HepG2 (cell line): ENCODE results near the gene CTXN1. TPM values are rescaled to one million over a fixed set of nuclear protein-coding genes. Genes with fewer than 3 reads are reported as not detected.

Experiments used
- ATAC-seq: fragments of 200-7000 bp; cut with Tn5 transposase; 3 replicates; pipeline ENCODE4 v1.9.1; 2020; ENCODE audit warnings: mild to moderate bottlenecking, moderate library complexity
- BruUV-seq: library from RNA; stranded (reverse); fragments of 400-500 nt; replicated peaks from 2 replicates; lab custom pipeline; 2021; lab: Mats Ljungman, UMichigan
- CTCF ChIA-PET: fragments of 300-600 bp; formaldehyde crosslinking; extraction: SDS; loops from one replicate; lab custom pipeline; 2021; ENCODE audit warnings: low total read pairs, inconsistent platforms, low intra/inter-chr PET ratio; lab: Yijun Ruan, JAX
- POLR2A ChIA-PET: fragments of 350-600 bp; sonication (Branson Sonifier 250); formaldehyde crosslinking; loops from one replicate; lab custom pipeline; 2020; ENCODE audit warnings: antibody characterized with exemption, inconsistent platforms; lab: Yijun Ruan, JAX
- DNase-seq: peaks from one replicate; pipeline ENCODE4 v3.0.0-alpha.2; 2015; ENCODE audit warnings: low spot score
- FAIRE-seq: peaks from 3 replicates; lab custom pipeline; 2011; peaks lifted over from hg19 to GRCh38; lab: Jason Lieb, UNC
- H2AFZ ChIP-seq: one replicate; pipeline ENCODE4 v1.6.1; 2011; ENCODE audit warnings: low read length, inconsistent platforms
- H3K27ac ChIP-seq: fragments of 300-600 bp; 3 replicates; pipeline ENCODE4 v1.8.0; 2011; ENCODE audit warnings: mixed run types, mild to moderate bottlenecking, mixed read lengths, low read length, inconsistent platforms; ENCODE audit not compliant: insufficient read depth; ENCODE audit errors: extremely low read length
- H3K27me3 ChIP-seq, 2 experiments: fragments of 200-600 bp in 1 of 2; 2 replicates in 1 of 2; 3 replicates in 1 of 2; pipeline versions ENCODE4 v1.6.0 to v1.8.0; 2011; ENCODE audit warnings: low read length in 2 of 2, mild to moderate bottlenecking in 2 of 2, moderate library complexity in 2 of 2, inconsistent platforms in 1 of 2; ENCODE audit not compliant: insufficient read depth in 2 of 2, control insufficient read depth in 1 of 2
- H3K36me3 ChIP-seq, 2 experiments: fragments of 200-600 bp in 1 of 2; replicated peaks in 1 of 2; 2 replicates in 1 of 2; 3 replicates in 1 of 2; pipeline versions ENCODE4 v1.5.1 to v1.8.0; 2011; ENCODE audit warnings: low read length in 2 of 2, inconsistent platforms in 1 of 2; ENCODE audit not compliant: insufficient read depth in 2 of 2, control insufficient read depth in 1 of 2
- H3K4me1 ChIP-seq: 2 replicates; pipeline ENCODE4 v1.5.1; 2012; ENCODE audit warnings: low read length, inconsistent platforms; ENCODE audit not compliant: insufficient read depth
- H3K4me2 ChIP-seq: 2 replicates; pipeline ENCODE4 v1.6.0; 2011; ENCODE audit warnings: low read depth, low read length, inconsistent platforms
- H3K4me3 ChIP-seq, 3 experiments: fragments of 200-600 bp in 1 of 3; sonication (generic), shearing (Covaris generic) in 1 of 3; replicated peaks in 1 of 3; 2 replicates each; pipeline ENCODE4 v1.5.1; 2011 to 2016; ENCODE audit warnings: low read length in 3 of 3, inconsistent platforms in 2 of 3, low read depth in 2 of 3, mild to moderate bottlenecking in 2 of 3, control low read depth in 1 of 3, mixed read lengths in 1 of 3; ENCODE audit not compliant: insufficient read depth in 1 of 3
- H3K79me2 ChIP-seq: one replicate; pipeline ENCODE4 v1.6.1; 2011; ENCODE audit warnings: low read length, inconsistent platforms; ENCODE audit not compliant: insufficient read depth
- H3K9ac ChIP-seq: 2 replicates; pipeline ENCODE4 v1.6.0; 2011; ENCODE audit warnings: mild to moderate bottlenecking, low read depth, low read length, inconsistent platforms; ENCODE audit not compliant: insufficient read depth
- H3K9me3 ChIP-seq: 2 replicates; pipeline ENCODE4 v1.5.1; 2012; ENCODE audit warnings: mild to moderate bottlenecking, low read length
- H4K20me1 ChIP-seq: 2 replicates; pipeline ENCODE4 v1.6.0; 2011; ENCODE audit warnings: inconsistent platforms, mild to moderate bottlenecking, low read length, moderate library complexity; ENCODE audit not compliant: insufficient read depth
- AGO2 ChIP-seq: fragments of 200-400 bp; formaldehyde crosslinking; optimal IDR thresholded peaks from 2 replicates; pipeline ENCODE3; 2017; ENCODE audit warnings: mild to moderate bottlenecking, low read depth, low read length, moderate library complexity
- RBFOX2 ChIP-seq: fragments of 200-400 bp; formaldehyde crosslinking; IDR thresholded peaks from 2 replicates; pipeline ENCODE4 v1.6.1; 2017; ENCODE audit warnings: low read depth, mild to moderate bottlenecking, low read length
- RCOR2 ChIP-seq: IDR thresholded peaks from 2 replicates; pipeline ENCODE4 v1.6.1; 2016; ENCODE audit warnings: missing biosample characterization, missing genetic modification reagents
- STAT5B ChIP-seq: sonication (generic); formaldehyde crosslinking; IDR thresholded peaks from 2 replicates; pipeline ENCODE4 v1.4.0; 2020; ENCODE audit warnings: missing genetic modification reagents
- ZNF629 ChIP-seq: sonication (generic); formaldehyde crosslinking; conservative IDR thresholded peaks from 2 replicates; pipeline ENCODE4 v1.5.0; 2020; ENCODE audit warnings: missing genetic modification reagents
- WGBS: methylation state at CpG from one replicate; pipeline ENCODE4 v1.1.6; 2017; ENCODE audit warnings: low lambda C conversion rate; 5-methylcytosine and 5-hydroxymethylcytosine counted together
- in situ Hi-C: cut with HindIII; loops from 2 replicates; pipeline ENCODE4 v1.10.0; 2017; ENCODE audit warnings: low pct_unique_long_range_greater_than_20kb; ENCODE audit not compliant: extremely low pct_ligation_motif_present
- intact Hi-C: fragments of 100-400 bp; cut with micrococcal nuclease; formaldehyde crosslinking; loops from one replicate; pipeline ENCODE4 v1.10.0; 2022; ENCODE audit not compliant: unreplicated experiment
- polyA plus RNA-seq, 8 experiments: library from polyadenylated mRNA; depleted of rRNA in 3 of 8; stranded (reverse) in 7 of 8; unstranded in 1 of 8; fragments of >200 nt; fragmentation: Illumina TruSeq in 4 of 8; extraction: Trizol in 4 of 8; gene quantifications; 2 replicates each; pipeline versions ENCODE4 v1.2.1 to v1.2.3, GENCODE V29; 2011 to 2016; ENCODE audit warnings: low read depth in 4 of 8, missing spikeins in 1 of 8, mixed read lengths in 1 of 8; ENCODE audit not compliant: insufficient read depth in 1 of 8
- total RNA-seq, 5 experiments: library from RNA; depleted of rRNA; stranded (reverse); fragments of >200 nt; fragmentation: Illumina TruSeq; extraction: Trizol; gene quantifications; 2 replicates each; pipeline ENCODE4 v1.2.3, GENCODE V29; 2016; ENCODE audit warnings: low read depth in 1 of 5
- TF ChIP-seq, protein P1 (sequence below): sonication (generic); formaldehyde crosslinking; IDR thresholded peaks from 2 replicates; pipeline ENCODE4 v1.8.1; 2023; ENCODE audit warnings: mild to moderate bottlenecking, missing genetic modification reagents

CTXN1 gene
- total and polyA plus RNA-seq, 2 of the 13 experiments (the other 11 are each of a cell fraction or from before 2014, with no cell fraction given): 0.11 TPM; not detected in 1

DNA sequence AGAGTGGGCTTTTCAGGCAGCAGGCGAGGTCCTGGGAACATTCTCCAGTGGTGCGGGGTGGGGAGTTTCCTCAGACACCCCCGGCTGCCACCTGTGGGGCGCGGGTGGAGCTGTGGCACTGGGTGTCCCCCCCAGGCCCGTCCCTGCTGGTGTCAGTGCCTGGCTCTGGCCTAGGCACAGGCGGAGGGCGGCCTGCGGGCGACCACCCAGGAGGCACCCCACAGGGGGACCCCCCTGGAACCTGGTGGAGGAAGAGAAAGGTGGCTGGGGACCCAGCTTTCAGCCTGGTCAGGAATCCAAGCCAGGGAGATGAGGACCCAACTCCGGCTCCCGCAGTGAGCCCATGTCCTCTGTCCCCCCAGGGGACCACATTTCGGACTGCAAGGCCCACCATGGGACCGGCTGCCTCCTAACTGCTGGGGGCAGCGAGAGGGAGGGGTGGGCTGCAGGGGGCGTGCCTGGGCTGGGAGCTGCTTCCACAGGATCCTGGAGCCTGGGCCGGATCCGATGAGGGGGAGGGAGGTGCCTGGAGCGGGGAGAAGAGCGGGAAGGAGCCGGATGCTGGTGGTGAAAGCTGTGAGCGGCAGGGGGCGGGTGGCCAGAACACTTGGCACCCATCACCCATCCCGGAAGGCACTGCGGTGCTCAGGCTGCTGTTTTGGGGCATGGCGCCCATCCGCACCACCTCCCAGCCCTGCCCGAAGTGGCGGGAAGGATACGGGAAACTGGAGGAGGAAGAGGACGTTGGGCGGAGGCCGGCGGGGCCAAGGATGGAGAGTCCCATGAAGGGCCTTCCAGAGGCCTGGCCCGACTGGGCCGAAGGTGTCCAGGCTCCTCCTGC is 5.5 kb upstream of the CTXN1 start:
- Histone ChIP-seq H3K9ac (no peak overlapping the region), H4K20me1 (no peaks in the 10 kb centered on the region), H3K27me3 (no peaks in the 10 kb centered on the region), H3K4me2 (no peak overlapping the region)
- ATAC-seq (no peak), FAIRE-seq (no peak)
- no TSS peak for BruUV-seq
- in situ Hi-C loops: no loop called here
- TF ChIP-seq, protein P1, sequence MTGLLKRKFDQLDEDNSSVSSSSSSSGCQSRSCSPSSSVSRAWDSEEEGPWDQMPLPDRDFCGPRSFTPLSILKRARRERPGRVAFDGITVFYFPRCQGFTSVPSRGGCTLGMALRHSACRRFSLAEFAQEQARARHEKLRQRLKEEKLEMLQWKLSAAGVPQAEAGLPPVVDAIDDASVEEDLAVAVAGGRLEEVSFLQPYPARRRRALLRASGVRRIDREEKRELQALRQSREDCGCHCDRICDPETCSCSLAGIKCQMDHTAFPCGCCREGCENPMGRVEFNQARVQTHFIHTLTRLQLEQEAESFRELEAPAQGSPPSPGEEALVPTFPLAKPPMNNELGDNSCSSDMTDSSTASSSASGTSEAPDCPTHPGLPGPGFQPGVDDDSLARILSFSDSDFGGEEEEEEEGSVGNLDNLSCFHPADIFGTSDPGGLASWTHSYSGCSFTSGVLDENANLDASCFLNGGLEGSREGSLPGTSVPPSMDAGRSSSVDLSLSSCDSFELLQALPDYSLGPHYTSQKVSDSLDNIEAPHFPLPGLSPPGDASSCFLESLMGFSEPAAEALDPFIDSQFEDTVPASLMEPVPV (CRISPR knock-in tag): no peak
- peak; percentile 17 for TF ChIP-seq AGO2
- peak; percentile 51 for TF ChIP-seq RBFOX2
- TF ChIP-seq, all 625 proteins: peak for 2
- Histone ChIP-seq H3K36me3 (peaks cover 34 to 58% of the 10 kb centered on the region in 2 experiments; a peak in 4 of 5 replicates), H3K27ac (no peak overlapping the region), H3K9me3 (no peaks in the 10 kb centered on the region), H3K4me3 (no peak overlapping the region), H3K4me1 (no peaks in the 10 kb centered on the region), H3K79me2 (no peaks in the 10 kb centered on the region), H2AFZ (no peak overlapping the region)
- intact Hi-C loops: no loop called here
- CTCF ChIA-PET: no interaction called here
- no peak for DNase-seq
- WGBS: 95% methylated on average over 27 of the region's 36 CpGs
- POLR2A ChIA-PET: interaction anchor here (4.6 to 5.2 kb wide), 2 partner anchors 12 kb away, joined by 34 to 57 read pairs; partner anchors contain the start of genes SNAPC2 and TIMM44

- Histone ChIP-seq H3K27me3 (no peaks in the 10 kb centered on the region), H3K4me2 (no peak overlapping the region), H4K20me1 (no peaks in the 10 kb centered on the region), H3K9ac (no peak overlapping the region), H2AFZ (no peak overlapping the region), H3K79me2 (no peaks in the 10 kb centered on the region), H3K4me3 (no peak overlapping the region), H3K36me3 (peaks cover 34 to 52% of the 10 kb centered on the region in 2 experiments; a peak in 4 of 5 replicates), H3K4me1 (no peaks in the 10 kb centered on the region), H3K27ac (no peak overlapping the region), H3K9me3 (no peaks in the 10 kb centered on the region)
- no TSS peak for BruUV-seq
- no peak for TF ChIP-seq RCOR2 (CRISPR knock-in tag)
- no peak for TF ChIP-seq STAT5B (CRISPR knock-in tag)
- TF ChIP-seq ZNF629 (CRISPR knock-in tag): no peak
- DNase-seq: no peak
- POLR2A ChIA-PET: interaction anchor here (2.0 to 5.2 kb wide), 3 partner anchors 11 to 27 kb away, joined by 5 to 57 read pairs (median 34); partner anchors contain the start of genes MAP2K7, SNAPC2 and TIMM44
- FAIRE-seq: no peak
- 87% methylated on average over 7 of the region's 7 CpGs for WGBS
- ATAC-seq: no peak
- in situ Hi-C loops (no loop called here), intact Hi-C loops (no loop called here)
- CTCF ChIA-PET: no interaction called here
Measured at GRCh38 chr19:7930765-7931164, 4.8 kb upstream of the CTXN1 start.
